ENCODE measurements around the gene ABHD17A.

GRCh38 chr19:1882089-1882785 lies 3.1 kb downstream of the ABHD17A start:
- TF ChIP-seq CTCF (IDR thresholded peaks at IDR 0.05) = no peak
- no peak for TF ChIP-seq POLR2A (IDR thresholded peaks at IDR 0.05)
